HepG2 (cell line): ENCODE measurements around the gene CHST11. TPM values are rescaled to one million over a fixed set of nuclear protein-coding genes. Genes with fewer than 3 reads are reported as not detected.

Experiments
- ATAC-seq: fragments of 200-7000 bp; cut with Tn5 transposase; 3 replicates; pipeline ENCODE4 v1.9.1; 2020; ENCODE audit warnings: mild to moderate bottlenecking, moderate library complexity
- BruUV-seq: library from RNA; stranded (reverse); fragments of 400-500 nt; replicated peaks from 2 replicates; lab custom pipeline; 2021; lab: Mats Ljungman, UMichigan
- CTCF ChIA-PET: fragments of 300-600 bp; formaldehyde crosslinking; extraction: SDS; loops from one replicate; lab custom pipeline; 2021; ENCODE audit warnings: low total read pairs, inconsistent platforms, low intra/inter-chr PET ratio; lab: Yijun Ruan, JAX
- POLR2A ChIA-PET: fragments of 350-600 bp; sonication (Branson Sonifier 250); formaldehyde crosslinking; loops from one replicate; lab custom pipeline; 2020; ENCODE audit warnings: antibody characterized with exemption, inconsistent platforms; lab: Yijun Ruan, JAX
- DNase-seq: peaks from one replicate; pipeline ENCODE4 v3.0.0-alpha.2; 2015; ENCODE audit warnings: low spot score
- FAIRE-seq: peaks from 3 replicates; lab custom pipeline; 2011; peaks lifted over from hg19 to GRCh38; lab: Jason Lieb, UNC
- H2AFZ ChIP-seq: one replicate; pipeline ENCODE4 v1.6.1; 2011; ENCODE audit warnings: low read length, inconsistent platforms
- H3K27ac ChIP-seq: fragments of 300-600 bp; 3 replicates; pipeline ENCODE4 v1.8.0; 2011; ENCODE audit warnings: mixed run types, mild to moderate bottlenecking, mixed read lengths, low read length, inconsistent platforms; ENCODE audit not compliant: insufficient read depth; ENCODE audit errors: extremely low read length
- H3K27me3 ChIP-seq, 2 experiments: fragments of 200-600 bp in 1 of 2; 2 replicates in 1 of 2; 3 replicates in 1 of 2; pipeline versions ENCODE4 v1.6.0 to v1.8.0; 2011; ENCODE audit warnings: low read length in 2 of 2, mild to moderate bottlenecking in 2 of 2, moderate library complexity in 2 of 2, inconsistent platforms in 1 of 2; ENCODE audit not compliant: insufficient read depth in 2 of 2, control insufficient read depth in 1 of 2
- H3K36me3 ChIP-seq, 2 experiments: fragments of 200-600 bp in 1 of 2; replicated peaks in 1 of 2; 2 replicates in 1 of 2; 3 replicates in 1 of 2; pipeline versions ENCODE4 v1.5.1 to v1.8.0; 2011; ENCODE audit warnings: low read length in 2 of 2, inconsistent platforms in 1 of 2; ENCODE audit not compliant: insufficient read depth in 2 of 2, control insufficient read depth in 1 of 2
- H3K4me1 ChIP-seq: 2 replicates; pipeline ENCODE4 v1.5.1; 2012; ENCODE audit warnings: low read length, inconsistent platforms; ENCODE audit not compliant: insufficient read depth
- H3K4me2 ChIP-seq: 2 replicates; pipeline ENCODE4 v1.6.0; 2011; ENCODE audit warnings: low read depth, low read length, inconsistent platforms
- H3K4me3 ChIP-seq, 3 experiments: fragments of 200-600 bp in 1 of 3; sonication (generic), shearing (Covaris generic) in 1 of 3; replicated peaks in 1 of 3; 2 replicates each; pipeline ENCODE4 v1.5.1; 2011 to 2016; ENCODE audit warnings: low read length in 3 of 3, inconsistent platforms in 2 of 3, low read depth in 2 of 3, mild to moderate bottlenecking in 2 of 3, control low read depth in 1 of 3, mixed read lengths in 1 of 3; ENCODE audit not compliant: insufficient read depth in 1 of 3
- H3K79me2 ChIP-seq: one replicate; pipeline ENCODE4 v1.6.1; 2011; ENCODE audit warnings: low read length, inconsistent platforms; ENCODE audit not compliant: insufficient read depth
- H3K9ac ChIP-seq: 2 replicates; pipeline ENCODE4 v1.6.0; 2011; ENCODE audit warnings: mild to moderate bottlenecking, low read depth, low read length, inconsistent platforms; ENCODE audit not compliant: insufficient read depth
- H3K9me3 ChIP-seq: 2 replicates; pipeline ENCODE4 v1.5.1; 2012; ENCODE audit warnings: mild to moderate bottlenecking, low read length
- H4K20me1 ChIP-seq: 2 replicates; pipeline ENCODE4 v1.6.0; 2011; ENCODE audit warnings: inconsistent platforms, mild to moderate bottlenecking, low read length, moderate library complexity; ENCODE audit not compliant: insufficient read depth
- BHLHE40 ChIP-seq: IDR thresholded peaks from 2 replicates; pipeline ENCODE4 v1.6.1; 2011; ENCODE audit warnings: low read length, improper control_type of control experiment
- RARA ChIP-seq: IDR thresholded peaks from 2 replicates; pipeline ENCODE4 v1.6.1; 2016; ENCODE audit warnings: missing genetic modification reagents, missing compliant biosample characterization
- REPIN1 ChIP-seq: sonication (generic); formaldehyde crosslinking; IDR thresholded peaks from 2 replicates; pipeline ENCODE4 v1.8.0; 2022; ENCODE audit warnings: missing genetic modification reagents, low read depth, mild to moderate bottlenecking, borderline replicate concordance
- ZKSCAN8 ChIP-seq: IDR thresholded peaks from 2 replicates; pipeline ENCODE4 v1.6.1; 2016; ENCODE audit warnings: borderline replicate concordance, missing genetic modification reagents, missing compliant biosample characterization
- ZNF569 ChIP-seq: sonication (generic); formaldehyde crosslinking; IDR thresholded peaks from 2 replicates; pipeline ENCODE4 v1.5.0; 2020; ENCODE audit warnings: mild to moderate bottlenecking, missing genetic modification reagents, moderate library complexity, borderline replicate concordance
- WGBS: methylation state at CpG from one replicate; pipeline ENCODE4 v1.1.6; 2017; ENCODE audit warnings: low lambda C conversion rate; 5-methylcytosine and 5-hydroxymethylcytosine counted together
- in situ Hi-C: cut with HindIII; loops from 2 replicates; pipeline ENCODE4 v1.10.0; 2017; ENCODE audit warnings: low pct_unique_long_range_greater_than_20kb; ENCODE audit not compliant: extremely low pct_ligation_motif_present
- intact Hi-C: fragments of 100-400 bp; cut with micrococcal nuclease; formaldehyde crosslinking; loops from one replicate; pipeline ENCODE4 v1.10.0; 2022; ENCODE audit not compliant: unreplicated experiment
- polyA plus RNA-seq, 8 experiments: library from polyadenylated mRNA; depleted of rRNA in 3 of 8; stranded (reverse) in 7 of 8; unstranded in 1 of 8; fragments of >200 nt; fragmentation: Illumina TruSeq in 4 of 8; extraction: Trizol in 4 of 8; gene quantifications; 2 replicates each; pipeline versions ENCODE4 v1.2.1 to v1.2.3, GENCODE V29; 2011 to 2016; ENCODE audit warnings: low read depth in 4 of 8, missing spikeins in 1 of 8, mixed read lengths in 1 of 8; ENCODE audit not compliant: insufficient read depth in 1 of 8
- total RNA-seq, 5 experiments: library from RNA; depleted of rRNA; stranded (reverse); fragments of >200 nt; fragmentation: Illumina TruSeq; extraction: Trizol; gene quantifications; 2 replicates each; pipeline ENCODE4 v1.2.3, GENCODE V29; 2016; ENCODE audit warnings: low read depth in 1 of 5
- TF ChIP-seq, protein P1 (sequence below): sonication (generic); formaldehyde crosslinking; IDR thresholded peaks from 2 replicates; pipeline ENCODE4 v1.5.0; 2020; ENCODE audit warnings: mild to moderate bottlenecking, missing genetic modification reagents
- TF ChIP-seq, protein P2 (sequence below): sonication (generic); formaldehyde crosslinking; IDR thresholded peaks from 2 replicates; pipeline ENCODE4 v1.4.0; 2020; ENCODE audit warnings: missing genetic modification reagents
- TF ChIP-seq, protein P3 (sequence below): sonication (generic); formaldehyde crosslinking; IDR thresholded peaks from 2 replicates; pipeline ENCODE4 v1.8.0; 2022; ENCODE audit warnings: mild to moderate bottlenecking, missing genetic modification reagents, moderate library complexity
- TF ChIP-seq, protein P4 (sequence below): sonication (generic); formaldehyde crosslinking; IDR thresholded peaks from 2 replicates; pipeline ENCODE4 v1.4.0; 2020; ENCODE audit warnings: mild to moderate bottlenecking, missing genetic modification reagents
- TF ChIP-seq, protein P5 (sequence below): sonication (generic); formaldehyde crosslinking; IDR thresholded peaks from 2 replicates; pipeline ENCODE4 v1.5.0; 2020; ENCODE audit warnings: missing genetic modification reagents
- TF ChIP-seq, protein P6 (sequence below), 2 experiments: sonication (generic) in 1 of 2; formaldehyde crosslinking in 1 of 2; IDR thresholded peaks; 2 replicates each; pipeline versions ENCODE4 v1.4.0 to v1.6.1; 2018 to 2020; ENCODE audit warnings: missing genetic modification reagents in 2 of 2, borderline replicate concordance in 1 of 2, low read depth in 1 of 2, mild to moderate bottlenecking in 1 of 2, missing biosample characterization in 1 of 2
- TF ChIP-seq, protein P7 (sequence below): sonication (generic); formaldehyde crosslinking; IDR thresholded peaks from 2 replicates; pipeline ENCODE4 v1.4.0; 2020; ENCODE audit warnings: missing genetic modification reagents, low read depth, mild to moderate bottlenecking, borderline replicate concordance

The CHST11 gene
- total and polyA plus RNA-seq, 2 of the 13 experiments (the other 11 are each of a cell fraction or from before 2014, with no cell fraction given) = 0.15 TPM; not detected in 1

DNA sequence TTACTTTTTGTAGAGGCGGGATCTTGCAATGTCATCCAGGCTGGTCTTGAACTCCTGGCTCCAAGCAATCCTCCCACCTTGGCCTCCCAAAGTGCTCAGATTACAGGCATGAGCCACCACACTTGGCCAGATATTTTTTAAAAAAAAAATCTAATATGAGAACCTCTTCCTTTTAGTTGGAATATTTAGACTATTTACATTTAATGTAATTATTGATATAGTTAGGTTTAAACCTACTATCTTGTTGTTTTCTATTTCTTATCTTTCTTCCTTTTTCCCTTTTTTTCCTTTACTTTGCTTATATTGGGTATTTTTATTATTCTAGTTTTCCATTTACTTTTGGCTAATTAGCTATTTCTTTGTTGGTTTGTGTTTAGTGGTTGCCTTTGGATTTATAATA is 315.6 kb downstream of the CHST11 start:
- Histone ChIP-seq H3K4me3 (no peak overlapping the region), H3K4me1 (no peaks in the 10 kb centered on the region), H4K20me1 (no peaks in the 10 kb centered on the region), H3K36me3 (no peaks in the 10 kb centered on the region), H3K27me3 (peaks cover 0 to 2% of the 10 kb centered on the region in 2 experiments; a peak in 2 of 5 replicates), H3K79me2 (no peaks in the 10 kb centered on the region), H3K27ac (no peak overlapping the region), H3K9me3 (no peaks in the 10 kb centered on the region), H3K4me2 (no peak overlapping the region), H3K9ac (no peak overlapping the region), H2AFZ (no peak overlapping the region)
- FAIRE-seq (no peak), DNase-seq (no peak), ATAC-seq (no peak)
- no TSS peak for BruUV-seq
- in situ Hi-C loops = no loop called here
- CTCF ChIA-PET = no interaction called here
- POLR2A ChIA-PET = no interaction called here
- WGBS = 56% methylated on average over 1 of the region's 1 CpG
- intact Hi-C loops = no loop called here
- TF ChIP-seq, protein P1, sequence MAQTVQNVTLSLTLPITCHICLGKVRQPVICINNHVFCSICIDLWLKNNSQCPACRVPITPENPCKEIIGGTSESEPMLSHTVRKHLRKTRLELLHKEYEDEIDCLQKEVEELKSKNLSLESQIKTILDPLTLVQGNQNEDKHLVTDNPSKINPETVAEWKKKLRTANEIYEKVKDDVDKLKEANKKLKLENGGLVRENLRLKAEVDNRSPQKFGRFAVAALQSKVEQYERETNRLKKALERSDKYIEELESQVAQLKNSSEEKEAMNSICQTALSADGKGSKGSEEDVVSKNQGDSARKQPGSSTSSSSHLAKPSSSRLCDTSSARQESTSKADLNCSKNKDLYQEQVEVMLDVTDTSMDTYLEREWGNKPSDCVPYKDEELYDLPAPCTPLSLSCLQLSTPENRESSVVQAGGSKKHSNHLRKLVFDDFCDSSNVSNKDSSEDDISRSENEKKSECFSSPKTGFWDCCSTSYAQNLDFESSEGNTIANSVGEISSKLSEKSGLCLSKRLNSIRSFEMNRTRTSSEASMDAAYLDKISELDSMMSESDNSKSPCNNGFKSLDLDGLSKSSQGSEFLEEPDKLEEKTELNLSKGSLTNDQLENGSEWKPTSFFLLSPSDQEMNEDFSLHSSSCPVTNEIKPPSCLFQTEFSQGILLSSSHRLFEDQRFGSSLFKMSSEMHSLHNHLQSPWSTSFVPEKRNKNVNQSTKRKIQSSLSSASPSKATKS = no peak
- TF ChIP-seq, protein P2, sequence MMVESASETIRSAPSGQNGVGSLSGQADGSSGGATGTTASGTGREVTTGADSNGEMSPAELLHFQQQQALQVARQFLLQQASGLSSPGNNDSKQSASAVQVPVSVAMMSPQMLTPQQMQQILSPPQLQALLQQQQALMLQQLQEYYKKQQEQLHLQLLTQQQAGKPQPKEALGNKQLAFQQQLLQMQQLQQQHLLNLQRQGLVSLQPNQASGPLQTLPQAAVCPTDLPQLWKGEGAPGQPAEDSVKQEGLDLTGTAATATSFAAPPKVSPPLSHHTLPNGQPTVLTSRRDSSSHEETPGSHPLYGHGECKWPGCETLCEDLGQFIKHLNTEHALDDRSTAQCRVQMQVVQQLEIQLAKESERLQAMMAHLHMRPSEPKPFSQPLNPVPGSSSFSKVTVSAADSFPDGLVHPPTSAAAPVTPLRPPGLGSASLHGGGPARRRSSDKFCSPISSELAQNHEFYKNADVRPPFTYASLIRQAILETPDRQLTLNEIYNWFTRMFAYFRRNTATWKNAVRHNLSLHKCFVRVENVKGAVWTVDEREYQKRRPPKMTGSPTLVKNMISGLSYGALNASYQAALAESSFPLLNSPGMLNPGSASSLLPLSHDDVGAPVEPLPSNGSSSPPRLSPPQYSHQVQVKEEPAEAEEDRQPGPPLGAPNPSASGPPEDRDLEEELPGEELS = no peak
- TF ChIP-seq, protein P3, sequence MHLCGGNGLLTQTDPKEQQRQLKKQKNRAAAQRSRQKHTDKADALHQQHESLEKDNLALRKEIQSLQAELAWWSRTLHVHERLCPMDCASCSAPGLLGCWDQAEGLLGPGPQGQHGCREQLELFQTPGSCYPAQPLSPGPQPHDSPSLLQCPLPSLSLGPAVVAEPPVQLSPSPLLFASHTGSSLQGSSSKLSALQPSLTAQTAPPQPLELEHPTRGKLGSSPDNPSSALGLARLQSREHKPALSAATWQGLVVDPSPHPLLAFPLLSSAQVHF (CRISPR knock-in tag) = no peak
- no peak for TF ChIP-seq ZNF569 (CRISPR knock-in tag)
- TF ChIP-seq ZKSCAN8 (CRISPR knock-in tag) = no peak
- TF ChIP-seq, protein P4, sequence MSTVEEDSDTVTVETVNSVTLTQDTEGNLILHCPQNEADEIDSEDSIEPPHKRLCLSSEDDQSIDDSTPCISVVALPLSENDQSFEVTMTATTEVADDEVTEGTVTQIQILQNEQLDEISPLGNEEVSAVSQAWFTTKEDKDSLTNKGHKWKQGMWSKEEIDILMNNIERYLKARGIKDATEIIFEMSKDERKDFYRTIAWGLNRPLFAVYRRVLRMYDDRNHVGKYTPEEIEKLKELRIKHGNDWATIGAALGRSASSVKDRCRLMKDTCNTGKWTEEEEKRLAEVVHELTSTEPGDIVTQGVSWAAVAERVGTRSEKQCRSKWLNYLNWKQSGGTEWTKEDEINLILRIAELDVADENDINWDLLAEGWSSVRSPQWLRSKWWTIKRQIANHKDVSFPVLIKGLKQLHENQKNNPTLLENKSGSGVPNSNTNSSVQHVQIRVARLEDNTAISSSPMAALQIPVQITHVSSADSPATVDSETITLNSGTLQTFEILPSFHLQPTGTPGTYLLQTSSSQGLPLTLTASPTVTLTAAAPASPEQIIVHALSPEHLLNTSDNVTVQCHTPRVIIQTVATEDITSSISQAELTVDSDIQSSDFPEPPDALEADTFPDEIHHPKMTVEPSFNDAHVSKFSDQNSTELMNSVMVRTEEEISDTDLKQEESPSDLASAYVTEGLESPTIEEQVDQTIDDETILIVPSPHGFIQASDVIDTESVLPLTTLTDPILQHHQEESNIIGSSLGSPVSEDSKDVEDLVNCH (CRISPR knock-in tag) = no peak
- TF ChIP-seq, protein P5, sequence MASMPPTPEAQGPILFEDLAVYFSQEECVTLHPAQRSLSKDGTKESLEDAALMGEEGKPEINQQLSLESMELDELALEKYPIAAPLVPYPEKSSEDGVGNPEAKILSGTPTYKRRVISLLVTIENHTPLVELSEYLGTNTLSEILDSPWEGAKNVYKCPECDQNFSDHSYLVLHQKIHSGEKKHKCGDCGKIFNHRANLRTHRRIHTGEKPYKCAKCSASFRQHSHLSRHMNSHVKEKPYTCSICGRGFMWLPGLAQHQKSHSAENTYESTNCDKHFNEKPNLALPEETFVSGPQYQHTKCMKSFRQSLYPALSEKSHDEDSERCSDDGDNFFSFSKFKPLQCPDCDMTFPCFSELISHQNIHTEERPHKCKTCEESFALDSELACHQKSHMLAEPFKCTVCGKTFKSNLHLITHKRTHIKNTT (CRISPR knock-in tag) = no peak
- TF ChIP-seq REPIN1 (CRISPR knock-in tag) = no peak
- no peak for TF ChIP-seq RARA (CRISPR knock-in tag)
- TF ChIP-seq, protein P6, sequence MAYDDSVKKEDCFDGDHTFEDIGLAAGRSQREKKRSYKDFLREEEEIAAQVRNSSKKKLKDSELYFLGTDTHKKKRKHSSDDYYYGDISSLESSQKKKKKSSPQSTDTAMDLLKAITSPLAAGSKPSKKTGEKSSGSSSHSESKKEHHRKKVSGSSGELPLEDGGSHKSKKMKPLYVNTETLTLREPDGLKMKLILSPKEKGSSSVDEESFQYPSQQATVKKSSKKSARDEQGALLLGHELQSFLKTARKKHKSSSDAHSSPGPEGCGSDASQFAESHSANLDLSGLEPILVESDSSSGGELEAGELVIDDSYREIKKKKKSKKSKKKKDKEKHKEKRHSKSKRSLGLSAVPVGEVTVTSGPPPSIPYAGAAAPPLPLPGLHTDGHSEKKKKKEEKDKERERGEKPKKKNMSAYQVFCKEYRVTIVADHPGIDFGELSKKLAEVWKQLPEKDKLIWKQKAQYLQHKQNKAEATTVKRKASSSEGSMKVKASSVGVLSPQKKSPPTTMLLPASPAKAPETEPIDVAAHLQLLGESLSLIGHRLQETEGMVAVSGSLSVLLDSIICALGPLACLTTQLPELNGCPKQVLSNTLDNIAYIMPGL (CRISPR knock-in tag; IDR thresholded peaks at IDR 0.05; ENCODE audit: borderline replicate concordance in 1 of 2, low read depth in 1 of 2) = no peak
- TF ChIP-seq, protein P7, sequence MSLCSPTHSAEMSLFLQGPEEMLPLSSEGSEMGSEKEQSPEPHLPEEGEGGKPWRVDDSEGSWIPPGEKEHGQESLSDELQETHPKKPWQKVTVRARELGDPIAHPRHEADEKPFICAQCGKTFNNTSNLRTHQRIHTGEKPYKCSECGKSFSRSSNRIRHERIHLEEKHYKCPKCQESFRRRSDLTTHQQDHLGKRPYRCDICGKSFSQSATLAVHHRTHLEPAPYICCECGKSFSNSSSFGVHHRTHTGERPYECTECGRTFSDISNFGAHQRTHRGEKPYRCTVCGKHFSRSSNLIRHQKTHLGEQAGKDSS (CRISPR knock-in tag) = no peak
- no peak for TF ChIP-seq BHLHE40
